Left renal cortex interstitium (tissue), 4 donors: Measurements from ENCODE around the gene GTF2IRD2. TPM values are rescaled to one million over a fixed set of nuclear protein-coding genes. Genes with fewer than 3 reads are reported as not detected.
"Not testable (repeated sequence)": the region's sequence is repeated elsewhere in the genome, so short reads cannot be mapped to it uniquely, and the experiment has no call there.

Source experiments
- DNase-seq, 4 donors: peaks; one replicate each; pipeline ENCODE4 v3.0.0-alpha.2; 2013; ENCODE audit warnings: low read depth in 4 of 4, low spot score in 2 of 4, missing footprints in 1 of 4
- polyA plus RNA-seq, 4 donors: library from polyadenylated mRNA; unstranded; fragments of 120-200 nt; gene quantifications; one replicate each; pipeline ENCODE4 v1.2.1, GENCODE V29; 2013; ENCODE audit not compliant: insufficient read length in 4 of 4

The GTF2IRD2 gene
- polyA plus RNA-seq, 4 donors, result 22.2 to 54.3 (median 27.2) TPM

DNA sequence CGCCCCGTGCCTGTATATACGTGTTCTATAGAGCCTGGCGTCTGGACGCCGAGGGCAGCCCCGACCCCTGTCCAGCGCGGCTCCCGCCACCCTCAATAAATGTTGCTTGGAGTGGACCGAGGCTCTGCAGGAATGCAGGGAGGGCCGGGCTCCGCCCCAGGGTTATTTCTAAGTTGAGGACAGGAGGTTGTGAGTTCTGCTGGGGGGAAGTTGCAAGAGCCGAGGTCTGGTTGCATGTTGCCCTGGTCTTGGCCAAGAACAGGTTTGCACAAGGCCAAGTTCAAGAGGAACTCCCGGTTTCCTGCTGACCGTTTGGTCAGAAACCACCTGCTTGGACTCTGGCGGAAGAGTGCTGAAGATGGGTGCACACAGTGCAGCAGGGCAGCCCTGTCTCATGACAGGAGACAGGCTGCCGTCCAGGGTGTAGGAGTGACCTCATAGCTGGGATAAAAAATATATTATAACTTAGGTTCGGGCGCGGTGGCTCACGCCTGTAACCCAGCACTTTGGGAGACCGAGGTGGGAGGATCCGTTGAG is 62.1 kb downstream of the GTF2IRD2 start:
- not testable (repeated sequence) for DNase-seq

DNA sequence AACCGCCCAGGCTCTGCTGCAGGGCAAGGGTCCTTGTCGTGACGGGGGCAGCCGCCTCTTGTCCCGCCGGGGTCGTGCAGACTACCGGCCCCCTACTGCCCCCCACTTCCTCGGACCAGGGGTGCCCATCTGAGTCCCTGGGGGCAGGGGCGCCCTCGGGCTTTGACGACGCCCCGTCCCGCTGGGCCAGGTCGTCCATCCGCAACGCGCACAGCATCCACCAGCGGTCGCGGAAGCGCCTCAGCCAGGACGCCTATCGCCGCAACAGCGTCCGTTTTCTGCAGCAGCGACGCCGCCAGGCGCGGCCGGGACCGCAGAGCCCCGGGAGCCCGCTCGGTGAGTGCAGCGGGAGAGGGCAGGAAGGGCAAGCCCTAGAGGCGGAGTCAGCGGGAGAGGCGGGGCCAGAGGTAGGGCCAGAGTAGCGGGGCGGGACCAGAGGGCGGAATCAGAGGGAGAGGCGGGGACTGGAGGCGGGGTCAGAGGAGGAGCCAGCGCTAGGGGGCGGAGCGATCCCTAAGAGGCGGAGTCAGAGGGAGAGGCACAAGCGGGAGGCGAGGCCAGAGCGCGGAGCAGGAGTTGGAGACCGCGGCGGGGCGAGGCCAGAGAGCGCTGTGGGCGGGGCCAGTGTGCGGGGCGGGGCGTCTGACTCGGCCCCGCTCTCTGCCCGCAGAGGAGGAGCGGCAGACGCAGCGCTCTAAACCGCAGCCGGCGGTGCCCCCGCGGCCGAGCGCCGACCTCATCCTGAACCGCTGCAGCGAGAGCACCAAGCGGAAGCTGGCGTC is 62.8 kb downstream of the GTF2IRD2 start:
- DNase-seq, result peak in 3 of 4 donors; percentile 17 to 51 (median 36)

DNA sequence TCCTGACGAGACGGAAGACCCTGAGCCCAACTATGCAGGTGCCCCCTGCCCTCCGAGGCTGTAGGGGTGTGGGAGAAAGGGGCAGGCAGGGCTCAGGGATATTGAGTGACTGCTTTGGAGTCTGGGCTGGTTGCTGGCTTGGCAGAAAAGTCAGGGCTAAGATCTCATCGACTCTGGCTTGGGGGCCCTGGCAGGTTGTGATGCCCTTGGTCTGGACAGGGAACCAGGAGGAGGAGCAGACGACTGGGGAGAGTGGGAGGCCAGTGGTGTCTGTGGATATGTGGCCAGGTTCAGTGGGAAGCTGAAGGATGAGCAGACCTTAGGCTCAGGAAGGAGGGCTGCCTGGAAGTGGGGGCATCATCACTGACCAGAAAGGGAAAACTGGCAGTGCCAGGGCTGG is 67.8 kb downstream of the GTF2IRD2 start:
- not testable (repeated sequence) for DNase-seq

DNA sequence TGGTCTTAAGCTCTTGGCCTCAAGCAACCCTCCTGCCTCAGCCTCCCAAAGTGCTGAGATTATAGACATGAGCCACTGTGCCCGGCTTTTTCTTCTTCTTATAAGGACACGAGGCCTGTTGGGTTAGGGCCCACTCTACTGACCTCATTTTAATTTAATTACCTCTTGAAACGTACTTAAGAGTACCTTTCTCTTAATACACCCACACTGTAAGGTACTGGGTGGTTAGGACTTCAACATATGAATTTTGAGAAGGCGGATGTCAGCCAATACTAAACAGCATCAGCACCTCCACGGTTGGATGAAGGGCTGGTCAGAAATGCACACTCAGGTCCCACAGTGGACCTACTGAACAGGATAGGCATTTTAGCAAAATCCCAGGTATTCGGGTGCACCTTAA is 69.7 kb downstream of the GTF2IRD2 start:
- not testable (repeated sequence) for DNase-seq

DNA sequence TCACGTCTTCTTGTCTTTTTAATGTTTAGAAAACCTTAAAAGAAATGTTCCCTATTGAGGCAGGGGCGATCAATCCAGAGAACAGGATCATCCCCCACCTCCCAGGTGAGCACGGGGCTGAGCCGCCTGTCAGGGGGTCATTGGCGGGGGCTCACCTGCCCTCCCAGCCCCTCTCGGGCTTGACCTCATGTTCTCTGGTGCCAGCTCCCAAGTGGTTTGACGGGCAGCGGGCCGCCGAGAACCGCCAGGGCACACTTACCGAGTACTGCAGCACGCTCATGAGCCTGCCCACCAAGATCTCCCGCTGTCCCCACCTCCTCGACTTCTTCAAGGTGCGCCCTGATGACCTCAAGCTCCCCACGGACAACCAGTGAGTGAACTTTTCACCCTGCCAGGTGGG is 72.4 kb downstream of the GTF2IRD2 start:
- not testable (repeated sequence) for DNase-seq

DNA sequence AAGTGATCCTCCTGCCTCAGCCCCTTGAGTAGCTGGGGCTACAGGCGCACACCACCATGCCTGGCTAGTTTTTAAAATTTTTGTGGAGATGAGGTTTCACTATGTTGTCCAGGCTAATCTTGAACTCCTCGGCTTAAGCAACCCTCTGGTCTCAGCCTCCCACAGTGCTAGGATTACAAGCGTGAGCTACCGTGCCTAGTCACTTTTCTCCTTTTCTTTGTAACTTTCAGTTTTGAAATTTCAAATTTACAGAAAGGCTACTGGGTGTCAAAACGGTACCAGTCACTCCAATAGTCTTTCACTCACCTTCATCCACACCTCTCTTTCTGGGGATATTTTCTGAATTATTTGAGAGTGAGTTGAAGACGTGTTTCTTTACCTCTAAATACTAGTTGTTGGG is 76.3 kb downstream of the GTF2IRD2 start:
- DNase-seq, result not testable (repeated sequence)

DNA sequence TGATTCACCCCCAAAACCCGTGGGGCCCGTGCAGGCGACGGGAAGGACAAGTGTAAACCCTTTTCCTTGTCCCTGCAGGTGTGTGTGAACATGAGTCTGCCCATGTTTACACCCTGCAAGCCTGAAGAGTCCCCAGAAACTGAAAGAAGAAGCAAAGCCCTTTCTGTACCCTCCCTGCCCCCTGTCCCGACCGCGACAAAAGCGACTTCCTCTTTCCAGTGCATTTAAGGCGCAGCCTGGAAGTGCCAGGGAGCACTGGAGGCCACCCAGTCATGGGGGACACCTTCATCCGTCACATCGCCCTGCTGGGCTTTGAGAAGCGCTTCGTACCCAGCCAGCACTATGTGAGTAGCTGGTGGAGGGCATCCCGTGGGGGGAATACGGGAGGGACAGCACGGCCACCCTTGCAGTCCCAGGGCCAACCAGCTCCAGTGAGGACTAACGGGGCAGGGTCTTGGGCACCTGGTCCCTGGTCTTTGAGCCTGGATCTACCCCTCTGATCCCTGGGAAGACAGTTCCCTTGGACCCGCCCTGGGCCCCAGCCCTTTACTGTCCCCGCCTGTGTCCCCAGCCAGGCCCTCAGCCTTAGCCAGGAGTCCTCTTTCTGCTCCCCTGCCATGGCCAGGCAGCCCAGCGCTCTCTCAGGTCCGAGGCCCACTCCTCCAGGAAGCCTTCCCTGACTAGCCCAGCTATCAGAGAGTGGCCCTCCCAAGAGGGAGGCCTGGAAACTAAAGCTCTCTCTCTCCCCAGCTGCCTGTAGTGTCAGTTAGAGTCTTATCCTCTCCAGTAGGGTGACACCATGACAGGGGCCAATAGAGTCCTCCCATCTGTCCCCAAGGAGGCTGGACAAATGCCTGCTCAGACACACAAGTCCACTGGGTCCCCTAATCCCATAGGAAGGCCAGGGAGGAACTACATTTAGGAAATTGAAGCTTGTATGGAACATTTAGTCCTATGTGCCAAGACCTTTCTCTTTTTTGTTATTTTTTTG is 77.3 kb downstream of the GTF2IRD2 start, which contains the start of gene NCF1:
Gene NCF1, plus strand, starts transcription at position 252 of the 991 bp plus-strand sequence. Its CDS starts 21 bp downstream, at position 273.
- not testable (repeated sequence) for DNase-seq

DNA sequence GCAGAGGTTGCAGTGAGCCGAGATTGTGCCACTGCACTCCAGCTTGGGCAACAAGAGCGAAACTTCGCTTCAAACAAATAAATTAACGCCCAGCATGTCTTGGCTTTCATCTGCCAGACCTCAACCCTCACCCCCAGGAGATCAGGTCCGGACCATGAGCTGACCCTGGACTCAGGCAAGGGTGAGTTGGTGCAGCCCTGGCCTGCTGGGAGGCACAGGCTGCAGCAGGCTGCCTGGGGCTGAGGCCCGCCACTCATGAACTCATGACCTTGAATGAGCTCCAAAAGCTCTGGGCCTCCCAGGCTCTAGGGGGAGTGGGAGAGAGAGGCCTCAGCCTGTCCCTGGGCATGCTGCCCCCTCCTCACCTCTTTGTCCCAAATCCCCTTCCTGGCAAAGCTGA is 79.3 kb downstream of the GTF2IRD2 start:
- DNase-seq, result not testable (repeated sequence)

DNA sequence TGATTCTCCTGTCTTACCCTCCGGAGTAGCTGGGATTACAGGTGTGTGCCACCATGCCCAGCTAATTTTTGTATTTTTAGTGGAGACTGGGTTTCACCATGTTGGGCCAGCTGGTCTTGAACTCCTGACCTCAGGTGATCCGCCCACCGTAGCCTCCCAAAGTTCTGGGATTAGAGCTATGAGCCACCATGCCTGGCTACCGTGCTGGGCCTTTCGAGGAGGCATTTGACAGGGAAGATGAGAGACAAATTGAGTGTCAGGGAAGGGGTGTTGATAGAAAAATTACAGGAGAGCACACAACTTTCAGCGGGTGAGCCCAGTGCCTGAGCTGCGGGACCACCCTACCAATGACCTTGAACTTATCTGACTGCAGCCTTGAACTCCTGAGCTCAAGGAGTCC is 81.3 kb downstream of the GTF2IRD2 start:
- not testable (repeated sequence) for DNase-seq

DNA sequence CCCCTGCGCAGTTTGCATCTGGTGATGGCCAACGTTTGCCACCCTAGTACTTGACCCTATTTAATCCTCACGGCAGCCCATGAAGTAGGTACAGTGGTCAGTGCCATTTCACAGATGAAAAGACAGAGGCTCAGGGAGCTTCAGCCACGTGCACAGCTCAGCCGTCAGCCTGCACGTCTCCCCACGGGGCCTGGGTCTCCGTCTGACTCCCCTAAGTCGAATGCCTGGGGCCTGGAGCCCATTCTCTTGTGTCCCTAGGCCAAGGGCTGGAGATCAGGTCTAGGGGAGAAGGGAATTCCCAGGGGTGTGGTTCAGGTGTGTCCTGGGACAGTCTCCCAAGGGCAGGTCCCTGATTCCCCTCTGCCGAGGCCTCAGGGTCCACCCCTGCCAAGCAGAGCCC is 84.4 kb downstream of the GTF2IRD2 start:
- not testable (repeated sequence) for DNase-seq

DNA sequence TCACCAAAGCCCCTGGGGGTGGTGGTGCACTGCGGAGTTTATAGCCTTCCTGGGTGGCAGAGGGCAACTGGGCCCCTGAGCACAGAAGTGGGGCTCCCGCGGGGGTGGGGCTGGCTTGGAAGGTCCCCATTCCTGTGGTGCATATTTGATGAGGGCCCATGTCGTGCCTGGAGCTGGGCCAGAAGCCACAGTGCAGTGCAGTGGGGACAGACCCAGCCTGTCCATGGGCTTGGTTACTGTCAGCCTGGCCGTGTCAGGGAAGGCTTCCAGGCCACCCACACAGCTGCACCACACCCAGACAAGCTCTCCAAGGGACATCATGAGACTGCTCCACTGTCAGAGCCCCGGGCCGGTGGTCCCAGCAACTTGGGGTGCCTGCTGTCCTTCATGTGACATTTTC is 84.9 kb downstream of the GTF2IRD2 start:
- not testable (repeated sequence) for DNase-seq

DNA sequence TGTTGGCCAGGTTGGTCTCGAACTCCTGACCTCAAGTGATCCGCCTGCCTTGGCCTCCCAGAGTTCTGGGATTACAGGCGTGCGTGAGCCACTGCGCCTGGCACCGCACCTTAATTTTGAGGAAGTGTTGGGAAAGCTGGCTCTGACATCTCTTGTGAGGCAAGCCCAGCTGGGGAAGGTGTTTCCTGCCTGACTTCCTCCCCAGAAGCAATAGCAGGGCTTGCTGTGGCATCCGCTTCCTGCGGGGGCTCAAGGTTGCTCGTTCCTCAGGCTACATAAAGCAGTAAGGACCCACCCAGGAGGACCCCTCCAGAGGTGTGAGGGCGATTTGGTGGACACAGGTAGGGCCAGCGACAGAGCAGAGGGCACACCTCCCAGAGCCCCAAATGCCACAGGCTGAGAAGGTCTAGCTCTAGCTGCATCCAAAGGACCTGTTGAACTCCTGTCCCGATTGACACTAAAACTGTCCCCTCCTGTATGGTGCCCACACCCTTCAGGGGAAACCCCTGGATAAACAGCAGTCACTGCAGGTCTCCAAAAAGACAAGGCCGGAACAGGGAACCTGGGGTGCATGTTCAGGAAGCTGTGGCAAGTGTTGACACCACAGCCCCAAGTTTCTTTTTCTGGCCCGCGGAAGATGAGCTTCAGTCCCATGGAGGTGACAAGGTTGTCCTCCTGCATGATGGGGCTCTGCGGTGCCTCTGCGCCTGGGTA is 86.0 kb downstream of the GTF2IRD2 start:
- DNase-seq, result not testable (repeated sequence)

DNA sequence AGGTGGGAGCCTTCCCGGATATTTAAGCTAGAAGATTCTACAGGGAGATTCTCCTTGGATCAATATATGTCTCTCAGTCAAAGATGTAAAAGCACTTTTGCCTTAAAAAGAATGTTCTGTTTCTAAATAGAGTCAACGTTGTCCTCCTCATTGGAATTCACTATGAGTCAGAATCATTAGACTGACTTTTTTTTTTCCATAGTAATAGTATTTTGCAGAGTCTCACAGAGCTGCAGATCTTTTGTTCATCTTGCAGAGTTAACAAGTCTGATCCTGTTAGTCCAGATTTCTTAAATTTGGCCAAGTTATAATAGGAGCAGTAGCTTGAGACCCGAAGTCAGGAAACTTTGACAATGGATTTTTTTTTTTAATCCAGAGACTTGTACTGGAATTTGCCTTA is 92.4 kb downstream of the GTF2IRD2 start:
- DNase-seq, result not testable (repeated sequence)

DNA sequence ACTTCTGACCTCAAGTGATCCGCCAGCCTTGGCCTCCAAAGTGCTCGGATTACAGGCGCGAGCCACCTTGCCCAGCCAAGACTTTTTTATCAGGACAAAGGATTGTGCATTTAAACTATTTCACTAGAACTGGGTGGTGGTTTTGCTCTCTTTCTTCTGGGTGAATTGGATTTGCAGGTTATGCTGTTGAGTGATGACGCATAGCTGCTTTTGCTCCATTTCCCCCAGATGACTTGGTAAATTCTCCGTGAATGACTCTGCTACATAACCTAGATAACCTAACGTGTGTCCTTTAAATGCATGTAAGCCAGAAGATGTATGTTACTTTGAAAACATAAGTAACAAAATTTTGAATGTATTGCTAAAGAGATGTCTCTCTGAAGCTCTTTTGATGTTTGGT is 93.1 kb downstream of the GTF2IRD2 start:
- not testable (repeated sequence) for DNase-seq

DNA sequence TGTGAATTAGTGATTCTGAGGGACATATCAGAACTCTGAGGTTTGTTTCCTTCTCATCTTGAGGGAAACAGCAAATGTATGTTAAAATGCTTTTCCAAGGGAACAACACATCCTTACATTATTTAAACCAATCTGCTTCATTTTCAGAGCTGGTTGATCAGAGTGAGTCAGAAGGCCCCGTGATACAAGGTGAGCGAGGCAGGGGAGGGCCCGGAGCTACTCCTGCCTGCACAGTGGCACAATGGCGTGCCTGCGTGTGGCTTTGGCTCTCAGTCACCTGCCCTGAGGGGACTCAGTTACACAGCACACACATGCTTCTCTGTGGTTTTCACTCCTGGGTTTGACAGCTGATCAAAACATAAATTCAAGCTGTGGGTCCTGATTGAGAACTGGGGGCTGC is 94.7 kb downstream of the GTF2IRD2 start:
- not testable (repeated sequence) for DNase-seq

DNA sequence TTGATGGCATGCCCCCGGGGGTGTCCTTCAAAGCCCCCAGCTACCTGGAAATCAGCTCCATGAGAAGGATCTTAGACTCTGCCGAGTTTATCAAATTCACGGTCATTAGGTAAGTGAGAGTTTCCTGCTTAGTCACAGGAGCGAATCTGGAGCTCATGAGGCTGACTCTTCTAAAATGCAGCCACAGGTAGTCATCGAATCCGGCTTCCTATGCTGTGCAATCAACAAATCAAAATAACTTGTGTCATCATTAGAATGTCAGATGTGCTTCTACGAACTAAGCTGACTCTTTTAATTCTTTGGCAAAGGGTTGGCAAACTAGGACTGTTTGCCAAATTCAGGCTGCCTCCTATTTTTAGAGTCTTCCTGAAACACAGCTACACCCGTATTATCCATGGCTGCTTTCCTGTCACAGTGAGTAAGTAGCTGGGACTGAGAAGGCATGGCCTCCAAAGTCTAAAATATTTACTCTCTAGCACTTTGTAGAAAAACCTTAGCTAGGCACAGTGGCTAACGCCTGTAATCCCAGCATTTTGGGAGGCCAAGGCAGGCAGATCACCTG is 97.4 kb downstream of the GTF2IRD2 start:
- DNase-seq, result not testable (repeated sequence)
